ENCODE results near the gene FNDC8. TPM values are rescaled to one million over a fixed set of nuclear protein-coding genes. Genes with fewer than 3 reads are reported as not detected.

Gene FNDC8
- total RNA-seq, 1 donor from 2014 or later = not detected

DNA sequence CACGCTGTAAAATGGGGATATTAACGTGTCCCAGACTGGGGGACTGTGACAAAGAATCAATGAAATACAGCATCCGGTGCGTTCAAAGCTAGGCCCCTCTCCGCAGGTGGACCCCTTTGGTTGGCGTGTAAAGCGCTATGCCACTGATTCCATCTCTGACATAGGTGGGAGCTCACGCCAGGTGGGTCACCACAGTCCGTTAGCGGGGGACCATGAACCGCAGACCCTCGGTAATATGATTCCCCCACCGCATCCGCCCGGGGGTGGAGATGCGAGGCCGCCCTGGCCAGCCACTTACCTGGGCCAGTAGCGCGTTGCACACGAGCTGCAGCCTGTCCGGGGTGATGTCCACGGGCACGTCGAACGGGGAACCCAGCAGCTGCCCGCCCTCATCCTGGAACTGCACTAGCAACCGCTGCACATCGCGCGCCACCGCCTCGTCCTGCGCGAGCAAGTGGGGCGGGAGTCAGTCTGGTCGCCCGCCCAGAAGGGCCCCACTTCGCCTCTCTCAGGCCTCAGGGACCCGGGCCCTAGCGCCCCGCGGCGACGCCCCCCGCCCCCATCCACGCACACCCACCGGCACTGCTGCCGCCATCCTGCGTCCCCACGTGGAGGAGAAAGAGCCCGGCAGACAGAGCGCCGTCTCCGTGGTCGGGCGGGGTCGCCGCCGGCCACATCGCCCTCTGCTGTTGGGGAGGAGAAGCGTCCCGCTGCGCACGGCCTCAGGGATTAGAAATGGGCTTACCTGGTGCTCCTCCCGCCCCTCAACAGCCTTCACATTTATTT is 20.5 kb downstream of the FNDC8 start, which contains the start of gene NLE1:
TSS of gene NLE1 (minus strand) at position 623 of the 786 bp plus-strand sequence. CDS start at position 595, 28 bp downstream.
- ChIA-PET POLR2A (interaction anchor here (0.8 to 1.2 kb wide), 3 partner anchors 23 to 438 kb away, joined by 3 read pairs; partner anchors contain the start of gene SLFN5), CTCF (interaction anchor here (0.8 to 2.3 kb wide), 3 partner anchors 22 to 722 kb away, joined by 3 to 6 read pairs (median 3); partner anchors contain the start of gene RAD51D)
- peaks cover 23% of the 10 kb centered on the region for H3K36me3 Mint-ChIP-seq (ENCODE audit: low read depth)
- peak within 1 kb of the TSS; percentile 87 for H3K4me3 Mint-ChIP-seq
- TF ChIP-seq, protein P1, sequence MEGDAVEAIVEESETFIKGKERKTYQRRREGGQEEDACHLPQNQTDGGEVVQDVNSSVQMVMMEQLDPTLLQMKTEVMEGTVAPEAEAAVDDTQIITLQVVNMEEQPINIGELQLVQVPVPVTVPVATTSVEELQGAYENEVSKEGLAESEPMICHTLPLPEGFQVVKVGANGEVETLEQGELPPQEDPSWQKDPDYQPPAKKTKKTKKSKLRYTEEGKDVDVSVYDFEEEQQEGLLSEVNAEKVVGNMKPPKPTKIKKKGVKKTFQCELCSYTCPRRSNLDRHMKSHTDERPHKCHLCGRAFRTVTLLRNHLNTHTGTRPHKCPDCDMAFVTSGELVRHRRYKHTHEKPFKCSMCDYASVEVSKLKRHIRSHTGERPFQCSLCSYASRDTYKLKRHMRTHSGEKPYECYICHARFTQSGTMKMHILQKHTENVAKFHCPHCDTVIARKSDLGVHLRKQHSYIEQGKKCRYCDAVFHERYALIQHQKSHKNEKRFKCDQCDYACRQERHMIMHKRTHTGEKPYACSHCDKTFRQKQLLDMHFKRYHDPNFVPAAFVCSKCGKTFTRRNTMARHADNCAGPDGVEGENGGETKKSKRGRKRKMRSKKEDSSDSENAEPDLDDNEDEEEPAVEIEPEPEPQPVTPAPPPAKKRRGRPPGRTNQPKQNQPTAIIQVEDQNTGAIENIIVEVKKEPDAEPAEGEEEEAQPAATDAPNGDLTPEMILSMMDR (IDR thresholded peaks at IDR 0.05) = no peak
- H3K9me3 Mint-ChIP-seq = no peaks in the 10 kb centered on the region
- H3K27me3 Mint-ChIP-seq = peaks cover 1% of the 10 kb centered on the region
- peak within 1 kb of the TSS; percentile 59 for H3K27ac Mint-ChIP-seq
- ATAC-seq (ENCODE audit: low read depth) (peak; percentile 99), DNase-seq (peak; percentile 87)
- intact Hi-C loops (cut with micrococcal nuclease) = loop anchor here (1.0 to 10.0 kb wide), 6 partner anchors 53 to 600 kb away; partner anchors contain the start of genes PEX12, SLFN12L and SLFN5
- peaks cover 14% of the 10 kb centered on the region for H3K4me1 Mint-ChIP-seq

GRCh38 chr17:35142467-35142796 is 21.0 kb downstream of the FNDC8 start:
- peaks cover 14% of the 10 kb centered on the region for H3K4me1 Mint-ChIP-seq
- H3K4me3 Mint-ChIP-seq = peak overlapping the region; percentile 87
- ChIA-PET CTCF (interaction anchor here (0.8 to 2.3 kb wide), 3 partner anchors 23 to 397 kb away, joined by 3 to 6 read pairs (median 4); partner anchors contain the start of gene RAD51D), POLR2A (interaction anchor here (0.8 to 1.2 kb wide), 2 partner anchors 23 to 437 kb away, joined by 3 read pairs; no protein-coding TSS in a partner anchor)
- DNase-seq (no peak), ATAC-seq (ENCODE audit: low read depth) (no peak)
- peaks cover 2% of the 10 kb centered on the region for H3K27me3 Mint-ChIP-seq
- intact Hi-C loops (cut with micrococcal nuclease) = loop anchor here (1.0 to 10.0 kb wide), 6 partner anchors 53 to 600 kb away; partner anchors contain the start of genes PEX12, SLFN12L and SLFN5
- TF ChIP-seq, protein P1 (IDR thresholded peaks at IDR 0.05) = no peak
- peaks cover 18% of the 10 kb centered on the region for H3K36me3 Mint-ChIP-seq (ENCODE audit: low read depth)
- H3K27ac Mint-ChIP-seq = peak overlapping the region; percentile 59
- H3K9me3 Mint-ChIP-seq = no peaks in the 10 kb centered on the region

DNA sequence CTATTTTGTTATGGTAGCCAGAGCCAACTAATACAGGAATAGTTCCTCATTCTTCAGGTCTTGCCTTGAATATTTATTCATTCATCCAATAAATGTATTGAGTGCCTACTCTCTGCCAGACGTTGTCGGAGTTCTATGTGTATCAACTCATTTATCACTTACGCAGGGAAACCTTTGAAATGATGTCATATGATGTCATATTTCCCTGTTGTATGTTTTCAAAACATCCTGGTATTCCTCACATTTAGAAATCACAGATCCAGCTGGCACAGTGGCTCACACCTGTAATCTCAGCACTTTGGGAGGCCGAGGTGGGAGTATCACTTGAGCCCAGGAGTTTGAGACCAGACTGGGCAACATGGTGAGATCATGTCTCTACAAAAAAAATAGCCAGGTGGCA is 23.4 kb downstream of the FNDC8 start:
- ATAC-seq (ENCODE audit: low read depth) = no peak
- Mint-ChIP-seq H3K27me3 (peaks cover 6% of the 10 kb centered on the region), H3K36me3 (ENCODE audit: low read depth) (no peaks in the 10 kb centered on the region), H3K9me3 (no peaks in the 10 kb centered on the region), H3K4me3 (no peak overlapping the region), H3K27ac (no peak overlapping the region), H3K4me1 (peaks cover 14% of the 10 kb centered on the region)
- CTCF ChIA-PET = no interaction called here
- POLR2A ChIA-PET = no interaction called here
- TF ChIP-seq, protein P1 (IDR thresholded peaks at IDR 0.05) = no peak
- intact Hi-C loops (cut with micrococcal nuclease) = loop anchor here (5.0 to 10.0 kb wide), 2 partner anchors 390 to 432 kb away; partner anchors contain the start of genes PEX12 and SLFN12L
- no peak for DNase-seq

DNA sequence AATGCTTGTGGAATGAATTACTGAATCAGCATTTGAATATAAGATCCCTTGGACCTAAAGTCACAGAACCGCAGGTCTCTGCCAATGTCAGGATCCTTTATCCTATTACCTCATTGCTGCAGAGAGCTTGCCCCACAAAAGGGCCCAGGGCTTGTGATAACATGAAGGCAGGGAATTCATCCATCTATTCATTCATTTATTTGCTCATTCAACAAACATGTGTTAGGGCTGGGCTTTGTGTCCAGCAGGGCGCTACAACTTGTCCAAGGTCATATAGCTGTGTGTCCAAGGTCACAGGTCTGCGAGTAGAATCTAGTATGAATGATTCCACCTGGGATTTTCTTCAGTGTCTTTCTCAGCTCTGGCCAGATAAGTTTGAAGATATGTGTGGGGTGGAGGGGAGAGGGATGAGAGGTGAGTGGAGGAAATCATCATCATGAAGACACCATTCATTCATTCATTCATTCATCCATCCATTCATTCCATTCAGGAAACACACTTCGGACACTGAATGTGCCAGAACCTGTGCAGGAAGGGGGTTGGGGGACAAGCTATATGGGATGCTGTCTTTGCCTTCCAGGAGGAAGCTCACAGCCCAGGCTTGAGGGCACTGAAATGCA is 24.9 kb downstream of the FNDC8 start:
- ATAC-seq (ENCODE audit: low read depth) (no peak), DNase-seq (no peak)
- Mint-ChIP-seq H3K4me3 (no peak overlapping the region), H3K9me3 (no peaks in the 10 kb centered on the region), H3K36me3 (ENCODE audit: low read depth) (no peaks in the 10 kb centered on the region), H3K27me3 (peaks cover 10% of the 10 kb centered on the region), H3K27ac (no peak overlapping the region), H3K4me1 (peaks cover 7% of the 10 kb centered on the region)
- intact Hi-C loops (cut with micrococcal nuclease) = loop anchor here (10.0 kb wide), 1 partner anchor 388 kb away; the partner anchor contains the start of gene SLFN12L
- ChIA-PET POLR2A (no interaction called here), CTCF (no interaction called here)
- TF ChIP-seq, protein P1 (IDR thresholded peaks at IDR 0.05) = no peak

Data from activated B cell treated with CpG ODN at 0.5 μM for 24 hours (primary cell).